Ascending aorta (tissue), 2 donors: ENCODE data around the gene NINJ2. TPM values are rescaled to one million over a fixed set of nuclear protein-coding genes. Genes with fewer than 3 reads are reported as not detected.

ENCODE experiments used
- DNase-seq, 2 donors: peaks; one replicate each; pipeline ENCODE4 v3.0.0-alpha.2; 2019; ENCODE audit warnings: low spot score in 2 of 2
- H3K27ac ChIP-seq, 2 donors: fragments of 200-600 bp; sonication (generic); one replicate each; pipeline ENCODE4 v1.5.1; 2016 to 2017; ENCODE audit warnings: mild to moderate bottlenecking in 1 of 2
- H3K27me3 ChIP-seq: fragments of 200-600 bp; sonication (generic); one replicate; pipeline ENCODE4 v1.5.1; 2017
- H3K36me3 ChIP-seq, 2 donors: fragments of 200-600 bp; sonication (generic); one replicate each; pipeline ENCODE4 v1.5.1; 2016
- H3K4me1 ChIP-seq, 2 donors: fragments of 200-600 bp; sonication (generic); one replicate each; pipeline ENCODE4 v1.5.1; 2016 to 2017; ENCODE audit warnings: mild to moderate bottlenecking in 1 of 2
- H3K4me3 ChIP-seq, 2 donors: fragments of 200-600 bp; sonication (generic); one replicate each; pipeline ENCODE4 v1.5.1; 2016 to 2017; ENCODE audit warnings: mild to moderate bottlenecking in 1 of 2
- H3K9me3 ChIP-seq, 2 donors: fragments of 200-600 bp; sonication (generic); one replicate each; pipeline ENCODE4 v1.5.1; 2016
- intact Hi-C: fragments of 100-400 bp; cut with DNase I; formaldehyde crosslinking; loops from one replicate; pipeline ENCODE4 v1.15.1; 2023
- total RNA-seq: library from RNA; depleted of rRNA; stranded (reverse); fragments of >200 nt; gene quantifications from one replicate; pipeline ENCODE4 v1.1.0, GENCODE V29; 2016
- TF ChIP-seq, protein P1 (sequence below), 3 experiments: fragments of 200-600 bp in 2 of 3; fragments of 450-650 bp in 1 of 3; sonication (generic) in 2 of 3; IDR thresholded peaks; one replicate each; pipeline ENCODE4 v1.5.1; 2016 to 2019; ENCODE audit warnings: antibody characterized with exemption in 3 of 3, mild to moderate bottlenecking in 1 of 3, moderate library complexity in 1 of 3

NINJ2 gene
- total RNA-seq, 1 donor from 2014 or later = 24.1 TPM

DNA sequence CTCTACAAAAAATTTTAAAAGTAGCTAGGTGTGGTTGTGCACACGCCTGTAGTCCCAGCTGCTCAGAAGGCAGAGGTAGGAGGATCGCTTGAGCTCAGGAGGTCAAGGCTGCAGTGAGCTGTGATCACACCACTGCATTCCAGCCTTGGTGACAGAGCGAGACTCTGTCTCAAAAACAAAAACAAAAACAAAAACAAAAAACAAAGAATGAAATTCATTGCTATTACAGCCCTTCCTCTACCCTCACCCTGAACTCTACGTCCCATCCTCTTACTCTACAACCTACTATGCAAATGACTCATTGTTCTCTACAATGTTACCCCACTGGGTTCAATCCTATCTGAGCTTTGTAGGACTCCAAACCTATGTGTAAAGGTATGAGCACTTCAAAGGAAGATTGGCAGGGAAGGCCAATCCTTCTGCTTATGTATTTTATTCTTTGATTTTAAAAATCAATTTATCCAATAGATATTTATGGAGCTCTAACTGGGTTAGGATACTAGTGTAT, 39.3 kb downstream of the NINJ2 start:
- Histone ChIP-seq H3K27ac (no peak overlapping the region), H3K4me1 (no peaks in the 10 kb centered on the region), H3K4me3 (no peak overlapping the region), H3K9me3 (no peaks in the 10 kb centered on the region), H3K27me3 (no peaks in the 10 kb centered on the region), H3K36me3 (no peaks in the 10 kb centered on the region)
- TF ChIP-seq, protein P1, sequence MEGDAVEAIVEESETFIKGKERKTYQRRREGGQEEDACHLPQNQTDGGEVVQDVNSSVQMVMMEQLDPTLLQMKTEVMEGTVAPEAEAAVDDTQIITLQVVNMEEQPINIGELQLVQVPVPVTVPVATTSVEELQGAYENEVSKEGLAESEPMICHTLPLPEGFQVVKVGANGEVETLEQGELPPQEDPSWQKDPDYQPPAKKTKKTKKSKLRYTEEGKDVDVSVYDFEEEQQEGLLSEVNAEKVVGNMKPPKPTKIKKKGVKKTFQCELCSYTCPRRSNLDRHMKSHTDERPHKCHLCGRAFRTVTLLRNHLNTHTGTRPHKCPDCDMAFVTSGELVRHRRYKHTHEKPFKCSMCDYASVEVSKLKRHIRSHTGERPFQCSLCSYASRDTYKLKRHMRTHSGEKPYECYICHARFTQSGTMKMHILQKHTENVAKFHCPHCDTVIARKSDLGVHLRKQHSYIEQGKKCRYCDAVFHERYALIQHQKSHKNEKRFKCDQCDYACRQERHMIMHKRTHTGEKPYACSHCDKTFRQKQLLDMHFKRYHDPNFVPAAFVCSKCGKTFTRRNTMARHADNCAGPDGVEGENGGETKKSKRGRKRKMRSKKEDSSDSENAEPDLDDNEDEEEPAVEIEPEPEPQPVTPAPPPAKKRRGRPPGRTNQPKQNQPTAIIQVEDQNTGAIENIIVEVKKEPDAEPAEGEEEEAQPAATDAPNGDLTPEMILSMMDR (IDR thresholded peaks at IDR 0.05) = no peak
- intact Hi-C loops = no loop called here
- DNase-seq = no peak

DNA sequence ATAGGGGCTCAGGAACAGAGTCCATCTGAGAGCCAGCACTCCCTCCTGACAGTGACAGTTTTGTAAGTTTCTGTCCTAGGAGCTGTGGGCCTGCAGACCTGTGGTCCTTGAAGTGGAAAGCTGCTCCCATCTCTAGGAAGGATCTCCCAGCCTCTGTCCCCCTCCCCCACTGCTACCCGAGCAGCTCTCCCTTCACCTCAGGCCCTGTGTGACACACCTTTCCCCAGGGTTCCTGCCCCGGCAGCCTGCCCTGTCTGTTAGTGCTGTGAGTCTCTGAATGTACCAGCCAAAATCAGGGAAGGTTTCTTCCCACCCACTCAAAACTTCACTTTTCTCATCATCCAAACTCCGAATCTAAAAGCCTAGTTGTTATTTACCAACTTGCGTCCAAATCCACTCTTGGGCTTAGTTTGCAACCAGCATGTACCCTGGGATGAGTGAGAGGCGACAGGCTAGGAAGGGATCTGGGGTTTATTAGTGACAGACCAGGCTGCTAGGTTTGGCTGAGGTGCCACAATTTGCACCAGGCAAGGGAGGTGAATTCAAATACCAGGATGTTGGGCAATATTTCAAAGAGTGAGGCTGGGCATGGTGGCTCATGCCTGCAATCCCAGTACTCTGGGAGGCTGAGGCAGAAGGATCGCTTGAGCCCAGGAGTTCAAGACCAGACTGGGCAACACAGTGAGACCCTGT, 39.9 kb downstream of the NINJ2 start:
- Histone ChIP-seq H3K9me3 (no peaks in the 10 kb centered on the region), H3K36me3 (no peaks in the 10 kb centered on the region), H3K27ac (no peak overlapping the region), H3K4me3 (no peak overlapping the region), H3K27me3 (no peaks in the 10 kb centered on the region), H3K4me1 (no peaks in the 10 kb centered on the region)
- DNase-seq = no peak
- intact Hi-C loops = no loop called here
- TF ChIP-seq, protein P1 (IDR thresholded peaks at IDR 0.05) = no peak

GRCh38 chr12:622416-622815, 40.8 kb downstream of the NINJ2 start:
- Histone ChIP-seq H3K36me3 (no peaks in the 10 kb centered on the region), H3K27me3 (no peaks in the 10 kb centered on the region), H3K4me3 (no peak overlapping the region), H3K4me1 (no peaks in the 10 kb centered on the region), H3K9me3 (no peaks in the 10 kb centered on the region), H3K27ac (no peak overlapping the region)
- TF ChIP-seq, protein P1 (IDR thresholded peaks at IDR 0.05) = no peak
- no peak for DNase-seq
- intact Hi-C loops = no loop called here

DNA sequence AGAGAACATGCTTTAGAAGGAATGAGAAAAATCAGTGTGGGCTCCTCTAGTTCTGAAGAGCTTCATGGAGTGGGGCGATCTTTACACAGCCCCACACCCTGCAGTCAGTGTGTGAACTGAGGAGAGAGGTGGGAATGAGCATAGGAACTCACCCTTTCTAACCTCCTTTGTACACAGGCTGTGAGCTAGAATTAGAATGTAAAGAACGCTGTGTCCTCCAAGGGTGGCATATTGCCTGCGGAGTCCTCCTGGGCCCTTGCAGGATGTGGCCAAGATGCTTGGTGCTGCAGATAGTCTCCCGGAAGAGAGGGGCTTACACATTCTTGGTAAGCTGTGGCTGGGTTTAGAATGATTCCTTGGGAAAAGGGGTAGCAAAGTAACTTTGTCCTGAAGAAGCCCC, 43.9 kb downstream of the NINJ2 start:
- Histone ChIP-seq H3K4me3 (no peak overlapping the region), H3K9me3 (no peaks in the 10 kb centered on the region), H3K27me3 (no peaks in the 10 kb centered on the region), H3K36me3 (no peaks in the 10 kb centered on the region), H3K27ac (no peak overlapping the region), H3K4me1 (no peaks in the 10 kb centered on the region)
- DNase-seq = no peak
- intact Hi-C loops = no loop called here
- TF ChIP-seq, protein P1 (IDR thresholded peaks at IDR 0.05) = no peak

- DNase-seq = no peak
- Histone ChIP-seq H3K27ac (no peak overlapping the region), H3K4me1 (no peaks in the 10 kb centered on the region), H3K9me3 (no peaks in the 10 kb centered on the region), H3K27me3 (no peaks in the 10 kb centered on the region), H3K36me3 (no peaks in the 10 kb centered on the region), H3K4me3 (no peak overlapping the region)
- TF ChIP-seq, protein P1 (IDR thresholded peaks at IDR 0.05) = no peak
- intact Hi-C loops = no loop called here
Measured at GRCh38 chr12:618605-619004, 44.6 kb downstream of the NINJ2 start.
